RPMI8226 (cell line): ENCODE results near the gene DIPK1B.

Experiments
- DNase-seq: peaks from one replicate; pipeline ENCODE4 v3.0.0-alpha.2; 2015

The DIPK1B gene

GRCh38 chr9:136673088-136673974 lies 39.0 kb upstream of the DIPK1B start:
- DNase-seq = no peak

- no peak for DNase-seq
These were observed 38.2 kb upstream of the DIPK1B start for GRCh38 chr9:136673975-136674785.

- no peak for DNase-seq
These were observed 37.5 kb upstream of the DIPK1B start for GRCh38 chr9:136674786-136675349.

GRCh38 chr9:136675477-136676296 lies 36.7 kb upstream of the DIPK1B start:
- DNase-seq = no peak

GRCh38 chr9:136676297-136676794 lies 36.0 kb upstream of the DIPK1B start:
- DNase-seq = no peak

GRCh38 chr9:136676920-136677686 lies 35.3 kb upstream of the DIPK1B start:
- no peak for DNase-seq

GRCh38 chr9:136678034-136678433 lies 34.3 kb upstream of the DIPK1B start:
- DNase-seq = no peak

GRCh38 chr9:136678624-136679023 lies 33.7 kb upstream of the DIPK1B start:
- no peak for DNase-seq

GRCh38 chr9:136679431-136679941 lies 32.9 kb upstream of the DIPK1B start:
- DNase-seq = no peak

GRCh38 chr9:136681029-136681428 lies 31.3 kb upstream of the DIPK1B start:
- DNase-seq = no peak

GRCh38 chr9:136681945-136682699 lies 30.2 kb upstream of the DIPK1B start:
- no peak for DNase-seq

- no peak for DNase-seq
These were observed 29.7 kb upstream of the DIPK1B start for GRCh38 chr9:136682710-136683109.

GRCh38 chr9:136683173-136683745 lies 29.1 kb upstream of the DIPK1B start:
- DNase-seq = no peak

GRCh38 chr9:136683755-136684154 lies 28.6 kb upstream of the DIPK1B start:
- no peak for DNase-seq

GRCh38 chr9:136684339-136684738 lies 28.0 kb upstream of the DIPK1B start:
- DNase-seq = no peak

GRCh38 chr9:136684799-136685198 lies 27.6 kb upstream of the DIPK1B start:
- no peak for DNase-seq

- no peak for DNase-seq
These were observed 27.2 kb upstream of the DIPK1B start for GRCh38 chr9:136685216-136685615.

- no peak for DNase-seq
These were observed 26.4 kb upstream of the DIPK1B start for GRCh38 chr9:136685790-136686533.

- DNase-seq = no peak
These were observed 25.9 kb upstream of the DIPK1B start for GRCh38 chr9:136686534-136686793.
